ENCODE measurements around the gene RBM20.

The RBM20 gene

GRCh38 chr10:110817614-110818013 lies 173.5 kb downstream of the RBM20 start:
- no peak for DNase-seq

DNA sequence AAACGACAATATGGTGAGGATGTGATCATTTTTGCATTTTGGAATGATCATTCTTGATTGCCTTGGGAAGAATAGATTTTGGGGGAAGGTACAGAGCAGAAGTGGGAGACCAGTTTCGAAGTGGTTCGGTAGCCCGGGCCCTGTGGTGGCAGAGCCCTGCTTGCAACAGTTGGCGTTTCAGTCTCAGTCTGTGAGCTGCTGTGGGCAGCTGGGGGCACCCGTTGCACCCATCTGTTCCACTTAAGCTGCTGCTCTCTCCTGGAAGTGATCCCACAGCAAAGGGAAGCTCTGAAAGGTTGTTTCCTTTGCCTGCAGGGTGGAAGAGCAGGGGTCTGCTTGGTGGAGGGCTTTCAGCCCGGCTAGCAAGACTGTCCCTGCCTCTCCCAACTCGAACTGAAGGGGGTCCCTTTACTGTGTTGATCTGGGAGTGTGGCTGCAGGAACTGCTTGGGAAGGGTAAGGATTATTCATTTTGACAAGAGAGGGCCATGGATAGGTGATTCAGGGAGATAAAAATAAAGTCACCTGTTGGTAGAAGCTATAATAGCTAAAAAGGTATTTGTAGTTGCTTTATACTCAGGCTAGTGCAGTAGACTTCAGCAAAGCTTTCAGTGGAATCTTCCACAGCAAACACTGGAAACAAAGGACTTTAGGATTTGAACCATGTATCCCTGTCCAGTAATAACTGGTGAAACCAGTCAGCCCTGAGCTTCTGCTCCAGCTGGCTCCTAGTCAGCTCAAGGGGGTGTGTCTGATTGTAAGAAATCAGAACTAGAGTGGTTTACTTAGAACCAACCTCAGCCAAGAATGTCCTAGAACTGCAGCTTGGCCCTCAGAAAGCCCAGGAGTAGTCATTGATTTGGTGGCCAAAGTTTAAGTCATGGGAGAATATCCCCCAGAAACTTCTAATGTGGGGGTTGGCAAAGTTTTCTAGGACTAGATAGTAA lies 174.4 kb downstream of the RBM20 start:
- no peak for DNase-seq

DNA sequence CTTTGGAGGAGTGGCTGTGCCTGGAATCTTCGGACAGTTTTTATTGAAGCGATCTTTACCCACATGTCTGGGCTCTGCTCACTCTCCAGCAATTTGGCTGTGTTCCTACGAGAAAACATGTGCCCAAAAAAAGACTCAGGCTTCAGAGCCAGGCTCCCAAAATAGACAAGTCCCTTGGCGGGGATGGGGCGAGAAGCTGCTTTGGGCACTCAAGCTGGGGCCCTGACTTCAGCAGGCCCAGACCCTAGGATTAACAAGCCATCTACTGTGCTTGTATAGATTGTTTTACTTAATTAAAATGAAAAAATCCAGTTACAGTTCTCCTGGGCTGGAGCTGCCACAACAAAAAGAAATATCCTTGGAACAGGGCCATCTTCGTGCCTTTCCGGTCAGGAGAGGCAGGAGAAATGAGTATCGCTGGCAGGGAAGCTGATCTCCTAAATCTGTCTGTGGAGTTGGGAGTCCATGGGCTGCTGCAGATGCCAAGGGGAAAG lies 176.2 kb downstream of the RBM20 start:
- DNase-seq, result no peak

DNA sequence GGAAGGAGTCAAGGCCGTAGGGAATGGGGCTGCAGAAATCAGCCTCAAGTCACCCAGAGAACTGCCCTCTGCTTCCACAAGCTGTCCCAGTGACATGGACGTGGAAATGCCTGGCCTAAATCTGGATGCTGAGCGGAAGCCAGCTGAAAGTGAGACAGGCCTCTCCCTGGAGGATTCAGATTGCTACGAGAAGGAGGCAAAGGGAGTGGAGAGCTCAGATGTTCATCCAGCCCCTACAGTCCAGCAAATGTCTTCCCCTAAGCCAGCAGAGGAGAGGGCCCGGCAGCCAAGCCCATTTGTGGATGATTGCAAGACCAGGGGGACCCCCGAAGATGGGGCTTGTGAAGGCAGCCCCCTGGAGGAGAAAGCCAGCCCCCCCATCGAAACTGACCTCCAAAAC lies 177.4 kb downstream of the RBM20 start:
- DNase-seq, result no peak

DNA sequence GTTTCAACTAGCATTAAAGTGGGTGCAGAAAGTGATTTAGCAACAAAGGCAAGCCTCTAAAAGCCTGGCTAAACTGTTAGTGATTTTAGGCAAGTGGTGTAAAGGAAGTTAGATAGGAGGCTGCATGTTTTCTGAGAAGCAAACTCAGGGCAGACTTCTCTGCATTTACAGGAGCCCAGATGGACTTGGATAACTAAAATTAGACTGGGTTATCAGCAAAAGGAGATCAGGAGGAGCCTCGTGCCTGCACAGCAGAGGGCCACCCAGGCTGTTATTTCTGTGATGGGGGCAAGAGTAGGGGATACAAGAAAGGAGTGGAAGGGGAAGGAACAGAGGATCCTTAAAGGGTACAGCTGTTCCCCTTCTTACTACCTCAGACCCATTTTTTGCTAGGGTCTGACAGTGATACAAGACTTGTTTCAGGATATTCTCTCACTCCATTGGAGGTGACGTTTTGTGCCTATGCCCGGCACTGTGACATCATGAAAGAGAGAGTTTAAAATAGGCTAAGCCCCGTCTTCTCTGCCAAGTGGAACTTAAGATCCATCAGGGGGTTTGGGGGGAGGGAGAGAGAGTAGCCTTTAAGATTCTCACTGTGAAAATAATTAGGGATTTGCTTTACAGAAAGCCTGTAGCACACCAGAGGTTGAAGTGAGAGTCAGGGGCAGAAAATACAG lies 178.0 kb downstream of the RBM20 start:
- DNase-seq, result no peak

- no peak for DNase-seq
These were observed 178.7 kb downstream of the RBM20 start for GRCh38 chr10:110822712-110823311.

DNA sequence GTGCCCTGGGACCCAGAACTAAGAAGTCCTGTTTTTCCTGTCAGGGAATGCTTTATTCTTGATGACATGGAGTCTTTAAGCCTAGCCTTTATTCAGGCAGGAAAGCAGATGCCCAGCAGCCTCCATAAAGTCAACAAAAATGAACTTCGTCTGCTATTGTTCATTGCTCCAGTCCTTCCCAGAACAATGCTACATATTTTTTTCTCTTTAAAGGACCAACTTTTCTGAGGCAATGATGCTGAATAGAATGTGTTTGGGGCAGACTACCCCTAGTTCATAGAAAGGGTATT lies 180.0 kb downstream of the RBM20 start:
- no peak for DNase-seq

DNA sequence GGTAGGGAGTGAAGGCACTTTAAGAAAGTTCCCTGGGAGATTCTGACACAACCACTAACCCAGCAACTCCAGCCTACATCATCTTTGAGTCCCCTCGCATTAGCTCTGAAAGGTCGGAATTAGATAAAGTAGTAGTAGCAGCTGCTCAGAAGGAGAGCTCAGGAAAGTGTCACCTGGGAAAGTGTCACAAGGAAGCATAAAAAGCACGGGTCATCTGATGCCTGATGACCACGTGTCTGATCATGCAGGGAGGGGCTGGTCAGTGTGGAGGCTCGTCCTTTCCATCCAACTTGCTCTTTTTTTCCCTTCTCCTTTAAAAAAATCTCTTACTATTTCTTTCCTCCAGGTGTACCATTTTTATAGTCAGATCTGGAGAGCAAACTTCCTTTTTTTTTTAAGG lies 180.5 kb downstream of the RBM20 start:
- DNase-seq, result no peak

GRCh38 chr10:110825508-110825907 lies 181.4 kb downstream of the RBM20 start:
- no peak for DNase-seq

- DNase-seq, result no peak
These were observed 183.3 kb downstream of the RBM20 start for GRCh38 chr10:110827410-110827809.

GRCh38 chr10:110827875-110828274 lies 183.7 kb downstream of the RBM20 start:
- DNase-seq, result no peak

GRCh38 chr10:110828525-110828924 lies 184.4 kb downstream of the RBM20 start:
- no peak for DNase-seq

DNA sequence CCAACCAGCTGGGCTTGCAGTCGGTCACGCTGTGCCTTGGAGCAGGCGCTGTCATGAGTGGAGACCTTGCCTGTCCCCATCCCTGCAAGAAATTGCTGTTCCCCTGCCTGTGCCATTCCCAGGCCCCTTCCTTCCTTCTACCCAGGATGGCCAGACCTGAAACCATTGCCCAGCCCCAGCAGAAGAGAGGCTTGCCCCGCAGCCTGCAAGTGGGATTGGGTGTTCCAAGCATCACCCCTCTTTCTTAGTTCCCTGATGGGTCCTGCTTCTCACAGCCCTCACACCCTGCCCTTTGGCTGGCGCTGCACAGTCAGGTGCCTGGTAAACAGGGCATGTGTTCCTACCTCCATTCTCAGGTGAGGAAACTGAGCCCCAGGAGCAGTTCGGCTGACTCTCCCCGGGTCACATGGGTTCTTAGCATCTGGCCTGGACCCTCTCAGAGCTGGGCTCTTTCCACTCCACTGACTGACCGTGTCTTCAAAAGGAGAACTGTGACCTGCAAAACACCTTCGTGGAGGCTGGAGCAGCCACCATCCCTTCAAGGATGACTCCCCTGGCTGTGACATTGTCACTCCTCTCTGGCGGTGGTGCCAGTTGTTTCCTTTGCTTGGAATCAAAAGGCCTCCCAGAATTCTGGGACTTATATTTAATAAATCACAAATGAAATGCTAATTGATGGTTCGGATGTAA lies 185.7 kb downstream of the RBM20 start:
- no peak for DNase-seq

GRCh38 chr10:110833234-110833940 lies 189.3 kb downstream of the RBM20 start:
- no peak for DNase-seq

DNA sequence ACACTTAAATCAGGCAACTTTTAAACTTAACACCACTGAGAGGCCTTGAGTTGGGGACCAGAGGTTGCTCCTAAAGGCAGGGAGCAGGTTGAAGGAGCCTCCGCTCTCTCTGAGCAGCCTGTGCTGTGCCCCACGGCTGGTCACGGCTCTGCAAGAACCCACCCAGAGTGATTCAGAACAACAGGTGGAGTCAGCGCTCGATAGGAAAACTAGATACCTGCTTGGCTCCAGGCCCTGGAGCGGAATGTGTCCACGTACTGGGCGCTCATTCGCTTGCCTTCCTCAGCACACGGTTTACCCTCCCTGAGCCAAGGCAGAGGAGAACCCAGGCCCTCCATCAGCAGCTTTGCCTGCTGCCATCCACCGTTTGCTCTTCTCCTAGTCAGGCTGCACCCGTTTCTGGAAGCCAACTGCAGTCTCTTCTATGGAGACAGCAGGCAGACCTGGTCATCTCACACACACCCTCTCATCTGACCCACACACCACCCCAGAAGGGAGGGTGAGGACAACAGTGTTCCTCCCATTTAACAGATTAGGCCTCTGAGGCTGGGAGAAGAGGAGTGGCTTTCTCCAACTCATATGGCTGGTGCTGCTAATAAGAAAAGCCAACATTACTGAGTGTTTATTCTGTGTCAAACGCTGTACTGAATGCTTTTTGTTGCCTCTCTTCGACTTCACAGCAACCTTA lies 189.9 kb downstream of the RBM20 start:
- no peak for DNase-seq

DNA sequence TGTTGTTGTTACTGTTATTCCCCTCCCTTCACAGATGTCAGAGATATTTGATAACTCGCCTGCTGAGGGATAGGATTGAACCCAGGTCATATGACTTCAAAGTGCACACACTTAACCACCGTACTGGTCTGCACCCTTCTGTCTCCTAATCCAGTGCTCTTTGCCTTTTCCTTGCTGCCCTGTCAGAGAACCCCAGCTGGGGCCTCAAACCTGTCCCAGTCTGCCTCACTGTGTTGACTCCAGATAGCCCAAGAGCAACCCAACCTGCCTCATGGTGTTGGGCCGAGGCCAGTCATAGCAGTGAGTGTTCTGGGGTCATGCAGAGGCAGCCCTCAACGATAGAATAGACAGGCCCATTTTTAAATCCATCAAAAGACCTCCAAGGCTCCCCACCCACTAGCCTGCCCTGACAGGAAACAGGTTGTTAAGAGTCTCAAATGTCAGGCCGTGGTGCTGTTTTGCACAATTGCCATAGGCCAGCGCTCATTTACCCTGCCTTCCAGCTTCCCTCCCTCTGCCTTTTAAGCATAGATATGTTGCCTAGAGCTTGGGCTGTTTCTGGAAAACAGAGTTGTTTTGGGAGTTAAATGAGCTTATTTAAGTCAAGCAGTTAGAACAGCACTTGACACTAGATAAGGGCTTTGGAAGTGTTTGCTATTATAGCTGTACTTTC lies 190.6 kb downstream of the RBM20 start:
- no peak for DNase-seq

DNA sequence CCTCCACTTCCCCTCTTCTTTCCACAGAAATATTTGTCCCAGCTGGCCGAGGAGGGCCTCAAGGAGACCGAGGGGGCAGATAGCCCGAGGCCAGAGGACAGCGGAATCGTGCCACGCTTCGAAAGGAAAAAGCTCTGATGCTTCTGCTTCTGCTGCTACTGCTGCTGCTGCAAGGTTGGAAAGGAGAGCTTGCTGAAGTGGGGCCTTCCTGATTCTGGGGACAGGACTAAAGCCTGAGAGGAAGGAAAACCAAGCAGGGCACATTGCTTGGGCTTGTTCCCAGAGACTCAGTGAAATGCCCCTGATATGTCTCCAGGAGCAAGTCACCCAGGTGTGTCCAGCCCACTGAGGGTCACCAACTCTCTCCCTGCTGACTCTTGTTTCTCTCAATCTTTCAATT lies 191.7 kb downstream of the RBM20 start:
- no peak for DNase-seq

DNA sequence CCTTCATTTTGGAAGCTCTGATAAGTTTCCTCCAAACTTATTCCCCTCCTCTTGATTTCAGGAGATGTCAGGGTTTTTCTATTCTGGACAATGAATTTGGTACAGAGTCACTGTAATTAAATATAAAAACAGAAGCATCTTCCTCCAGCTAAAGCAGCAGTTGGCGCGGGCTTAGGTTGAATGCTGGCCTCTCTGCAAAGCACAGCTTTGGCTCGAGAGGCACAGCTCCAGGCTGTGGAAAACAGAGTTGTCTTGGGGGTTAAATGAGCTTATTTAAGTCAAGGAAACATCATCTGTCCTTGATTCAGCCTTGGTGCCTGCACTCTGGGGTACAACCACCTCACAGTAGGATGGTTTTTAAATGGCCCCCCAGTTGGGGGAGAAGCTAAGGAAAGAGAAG lies 192.6 kb downstream of the RBM20 start:
- DNase-seq, result no peak

GRCh38 chr10:110837418-110838171 lies 193.5 kb downstream of the RBM20 start:
- DNase-seq, result no peak

DNA sequence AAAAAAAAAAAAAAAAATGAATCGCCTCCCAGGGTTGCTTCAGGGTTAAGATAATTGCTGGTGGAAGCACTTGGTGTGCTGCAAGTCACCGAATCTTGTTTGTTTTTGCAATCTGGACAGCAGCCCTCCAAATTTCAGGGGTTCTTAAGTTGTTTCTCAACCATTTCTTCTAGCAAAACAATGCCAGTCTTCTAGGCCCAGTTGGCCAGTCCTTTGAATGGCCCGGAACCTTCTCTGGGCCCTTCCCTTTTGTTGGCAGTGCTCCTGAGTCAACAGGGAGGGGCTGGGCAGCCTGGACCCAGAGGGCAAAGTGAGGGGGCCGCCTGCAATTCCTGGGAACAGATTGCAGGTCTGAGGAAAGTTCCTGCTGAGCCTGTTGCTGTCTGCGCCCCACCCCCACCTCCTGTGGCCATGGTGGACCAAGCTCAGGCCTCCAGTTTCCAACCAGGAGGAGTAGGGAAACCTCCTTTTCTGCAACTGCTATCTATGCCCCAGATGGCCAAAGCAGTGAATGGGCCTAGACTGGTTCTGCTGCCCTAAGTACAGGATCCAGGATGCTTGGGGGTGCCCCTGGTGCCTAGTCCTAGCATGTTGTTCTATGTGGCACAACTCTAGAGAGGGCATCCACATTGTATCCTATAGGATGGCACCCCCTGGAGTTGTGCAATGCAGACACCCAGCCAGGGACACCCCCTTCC lies 196.2 kb downstream of the RBM20 start:
- DNase-seq, result no peak
